HG03135 (cell line): ENCODE measurements around the gene LANCL2.
"Not testable (repeated sequence)": the region's sequence is repeated elsewhere in the genome, so short reads cannot be mapped to it uniquely, and the experiment has no call there.

Source experiments
- ATAC-seq: cut with Tn5 transposase; IDR thresholded peaks from one replicate; pipeline ENCODE4 v1.9.1; 2021; ENCODE audit warnings: mild to moderate bottlenecking, moderate library complexity; ENCODE audit not compliant: unreplicated experiment

The LANCL2 gene

DNA sequence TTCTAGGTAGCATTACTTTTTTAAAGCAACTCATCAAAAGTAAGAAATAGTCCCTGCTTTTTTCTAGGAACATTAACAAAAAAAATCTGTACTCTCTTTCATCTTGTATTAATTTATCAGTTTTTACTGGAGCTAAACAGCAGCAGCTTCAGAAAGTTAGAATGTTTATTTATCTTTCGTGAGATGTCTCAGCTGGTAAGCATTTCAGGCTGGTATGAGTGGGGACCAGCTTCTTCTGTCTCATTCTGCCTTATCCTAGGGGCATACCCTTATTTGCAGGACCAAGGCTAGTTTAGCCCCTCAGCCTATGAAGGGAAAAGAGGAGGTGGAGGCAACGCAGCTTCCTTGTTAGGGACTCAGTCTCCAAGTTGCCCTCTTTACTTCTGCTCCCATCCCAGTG lies 35.1 kb downstream of the LANCL2 start:
- no peak for ATAC-seq

DNA sequence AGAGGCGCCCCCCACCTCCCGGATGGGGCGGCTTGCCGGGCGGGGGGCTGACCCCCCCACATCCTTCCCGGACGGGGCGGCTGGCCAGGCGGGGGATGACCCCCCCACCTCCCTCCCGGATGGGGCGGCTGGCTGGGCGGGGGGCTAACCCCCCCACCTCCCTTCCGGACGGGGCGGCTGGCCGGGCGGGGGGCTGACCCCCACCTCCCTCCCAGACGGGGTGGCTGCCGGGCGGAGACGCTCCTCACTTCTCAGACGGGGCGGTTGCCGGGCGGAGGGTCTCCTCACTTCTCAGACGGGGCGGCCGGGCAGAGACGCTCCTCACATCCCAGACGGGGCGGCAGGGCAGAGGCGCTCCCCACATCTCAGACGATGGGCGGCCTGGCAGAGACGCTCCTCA lies 37.4 kb downstream of the LANCL2 start:
- not testable (repeated sequence) for ATAC-seq

DNA sequence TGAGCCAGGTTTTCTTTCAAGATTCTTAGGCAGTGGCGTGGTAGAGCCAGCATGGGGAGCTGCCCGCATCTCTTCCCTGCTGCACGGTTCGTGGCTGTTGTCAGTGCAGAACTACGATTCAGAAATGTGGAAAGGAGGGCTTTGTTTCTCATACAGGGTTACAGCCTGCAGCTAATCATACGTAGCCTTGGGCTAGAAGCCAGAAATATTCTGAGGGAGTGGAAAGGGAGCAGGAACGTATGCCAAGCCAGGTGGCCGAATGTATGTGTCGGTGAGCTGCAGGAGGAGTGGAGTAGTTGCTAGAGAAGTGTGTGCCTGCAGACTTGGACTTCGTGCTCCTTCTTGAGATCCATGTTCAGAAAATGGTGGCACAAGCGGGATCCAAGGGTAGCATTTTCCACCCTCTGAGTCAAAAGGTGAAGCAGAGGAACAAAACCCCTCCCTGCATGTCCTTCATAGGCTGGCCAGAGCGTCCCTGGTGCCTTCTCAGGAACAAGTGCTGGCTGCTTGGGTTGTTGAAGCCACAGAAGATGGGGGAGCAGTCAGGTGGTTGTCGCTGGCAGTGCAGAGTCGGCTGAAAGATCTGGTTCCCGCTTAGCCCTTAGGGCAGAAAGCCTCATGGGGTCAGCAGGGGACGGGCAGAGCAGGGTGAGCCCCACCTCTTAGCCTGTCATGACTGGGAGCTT lies 40.9 kb downstream of the LANCL2 start:
- no peak for ATAC-seq

DNA sequence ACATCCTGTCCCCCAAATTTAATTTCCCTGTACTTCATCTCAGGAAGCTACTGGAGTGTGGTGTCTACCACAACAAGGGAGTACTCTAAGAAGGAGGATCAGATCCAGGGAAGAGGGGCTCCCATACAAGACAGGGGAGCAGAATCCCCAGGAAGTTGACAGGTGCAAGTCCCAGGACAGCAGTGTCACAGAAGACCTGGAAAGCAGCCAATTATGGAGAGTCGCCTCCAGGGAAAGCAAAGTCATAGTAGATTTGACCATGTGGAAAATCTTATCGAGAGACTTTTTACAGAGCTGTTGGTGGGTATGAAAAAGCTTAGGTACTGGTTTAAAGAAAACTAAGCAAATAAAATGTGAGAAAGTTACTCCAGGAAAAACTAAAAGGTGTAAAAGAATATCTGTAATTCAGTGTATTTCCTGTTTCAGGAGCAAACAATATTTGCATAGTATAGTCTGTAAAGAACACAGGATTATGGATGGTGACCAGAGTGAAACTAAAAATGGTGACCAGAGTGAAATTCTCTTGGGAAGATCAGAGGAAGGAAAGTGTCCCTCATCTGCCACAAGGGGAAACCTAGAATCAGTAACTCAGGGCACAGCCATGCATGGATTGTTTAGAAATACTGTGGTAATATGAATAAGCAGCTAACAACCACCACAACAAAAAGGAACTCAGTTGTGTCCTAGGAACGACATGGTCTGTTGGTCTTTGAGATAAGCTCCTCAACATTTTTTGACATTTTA lies 44.5 kb downstream of the LANCL2 start:
- peak; percentile 51 for ATAC-seq

DNA sequence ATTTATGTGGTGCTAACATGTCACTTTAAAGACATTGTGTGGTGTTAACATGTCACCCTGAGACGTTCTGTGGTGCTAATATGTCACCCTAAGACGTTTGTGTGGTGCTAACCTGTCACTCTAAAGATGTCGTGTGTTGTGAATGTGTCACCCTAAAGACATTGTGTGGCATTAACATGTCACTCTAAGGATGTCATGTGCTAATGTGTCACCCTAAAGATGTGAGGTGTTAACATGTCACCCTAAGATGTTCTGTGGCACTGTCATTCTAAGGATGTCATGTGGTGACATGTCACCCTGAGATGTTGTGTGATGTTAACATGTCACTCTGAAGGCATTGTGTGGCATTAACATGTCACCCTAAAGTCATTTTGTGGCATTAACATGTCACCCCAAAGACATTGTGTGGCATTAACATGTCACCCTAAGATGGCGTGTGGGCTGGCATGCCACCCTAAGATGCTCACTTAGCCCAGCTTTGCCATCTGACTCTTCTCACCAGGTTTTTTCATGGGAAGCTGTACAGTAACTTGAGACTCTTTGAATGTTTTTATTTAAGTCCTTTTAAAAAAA lies 45.6 kb downstream of the LANCL2 start:
- no peak for ATAC-seq

DNA sequence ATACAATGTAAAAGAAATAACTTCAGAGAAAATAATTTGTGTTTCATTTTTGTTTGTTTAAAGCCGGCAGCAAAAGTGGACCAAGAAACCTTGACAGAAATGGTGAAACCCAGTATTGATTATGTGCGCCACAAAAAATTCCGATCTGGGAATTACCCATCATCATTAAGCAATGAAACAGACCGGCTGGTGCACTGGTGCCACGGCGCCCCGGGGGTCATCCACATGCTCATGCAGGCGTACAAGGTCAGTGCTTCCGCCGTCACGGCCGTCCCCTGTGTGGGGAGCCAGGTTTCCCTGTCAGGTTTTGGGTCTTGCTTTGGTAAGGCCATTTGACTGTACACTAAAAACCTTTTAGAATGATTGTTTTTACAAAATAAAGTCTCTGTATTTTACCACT lies 46.7 kb downstream of the LANCL2 start:
- no peak for ATAC-seq

DNA sequence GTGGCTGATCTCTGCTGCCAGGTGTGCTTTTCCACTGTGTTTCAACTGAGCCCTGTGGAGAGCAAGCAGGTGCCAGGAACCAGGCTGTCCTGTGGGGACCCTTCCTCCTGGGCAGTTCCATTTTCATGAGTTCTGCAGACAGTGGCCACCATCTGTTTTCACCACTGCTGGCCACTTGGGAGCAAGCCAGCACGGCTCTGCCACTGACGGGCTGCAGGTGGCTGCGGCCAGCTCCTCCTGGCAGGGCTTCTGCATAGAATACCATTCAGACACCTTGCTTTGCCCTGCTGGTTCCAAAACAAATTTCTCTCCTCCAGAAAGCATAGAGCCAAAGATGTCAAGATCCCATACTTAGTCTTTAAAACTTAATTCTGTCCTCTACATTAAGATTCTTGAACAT lies 48.3 kb downstream of the LANCL2 start:
- no peak for ATAC-seq

DNA sequence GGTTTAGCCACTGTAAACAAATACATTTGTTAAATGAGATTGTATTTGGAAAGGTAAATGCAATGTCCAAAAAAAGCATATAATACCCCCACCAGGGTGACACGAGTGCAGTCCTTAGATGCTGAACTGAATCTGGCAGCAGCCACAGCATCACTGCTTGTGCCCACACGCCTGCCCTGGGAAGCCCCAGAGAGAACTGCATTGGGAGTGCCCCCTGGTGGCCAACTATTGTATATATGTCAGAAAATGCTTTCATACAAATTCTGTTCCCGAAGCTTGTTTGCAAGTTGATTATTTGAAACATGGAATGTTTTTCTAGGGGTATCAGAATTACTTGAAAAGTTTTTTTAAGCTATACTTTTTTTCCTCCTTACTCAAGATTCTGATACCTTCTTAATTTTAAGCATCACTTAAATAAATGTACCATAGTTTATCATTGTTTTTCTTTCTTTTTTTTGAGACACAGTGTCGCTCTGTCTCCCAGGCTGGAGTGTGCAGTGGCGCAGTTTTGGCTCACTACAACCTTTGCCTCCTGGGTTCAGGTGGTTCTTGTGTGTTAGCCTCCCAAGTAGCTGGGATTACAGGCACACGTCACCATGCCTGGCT lies 50.1 kb downstream of the LANCL2 start:
- ATAC-seq = peak; percentile 93

DNA sequence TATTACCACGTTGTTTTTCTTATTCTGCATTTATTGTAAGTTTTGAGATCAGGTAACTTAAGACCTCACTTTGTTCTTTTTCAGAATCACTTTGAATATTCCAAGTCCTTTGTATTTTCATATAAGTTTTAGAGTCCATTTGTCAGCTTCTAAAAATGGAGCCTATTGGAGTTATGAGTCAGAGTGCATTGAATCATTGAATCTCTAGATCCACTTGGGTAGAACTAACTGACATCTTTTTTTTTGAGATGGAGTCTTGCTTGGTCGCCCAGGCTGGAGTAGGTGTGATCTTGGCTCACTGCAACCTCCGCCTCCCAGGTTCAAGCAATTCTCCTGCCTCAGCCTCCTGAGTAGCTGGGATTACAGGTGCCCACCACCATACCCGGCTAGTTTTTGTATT lies 52.3 kb downstream of the LANCL2 start:
- ATAC-seq = not testable (repeated sequence)

DNA sequence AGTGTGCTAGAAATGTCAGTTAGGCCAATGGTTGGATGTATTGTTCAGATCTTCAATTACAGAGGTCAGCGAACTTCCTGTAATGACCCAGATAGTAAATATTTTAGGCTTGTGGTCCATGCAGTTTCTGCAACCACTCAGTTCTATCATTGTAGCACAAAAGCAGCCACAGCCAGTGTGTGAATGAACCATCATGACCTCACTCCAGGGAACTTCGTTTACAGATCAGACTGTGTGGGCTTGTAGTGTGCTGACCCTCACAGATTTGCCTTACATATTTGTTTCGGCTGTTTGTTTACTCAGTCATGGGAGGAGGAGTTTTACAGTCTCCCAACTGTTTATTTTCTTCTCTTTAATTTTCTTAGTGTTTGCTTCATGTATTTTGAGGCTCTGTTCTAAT lies 55.4 kb downstream of the LANCL2 start:
- no peak for ATAC-seq

DNA sequence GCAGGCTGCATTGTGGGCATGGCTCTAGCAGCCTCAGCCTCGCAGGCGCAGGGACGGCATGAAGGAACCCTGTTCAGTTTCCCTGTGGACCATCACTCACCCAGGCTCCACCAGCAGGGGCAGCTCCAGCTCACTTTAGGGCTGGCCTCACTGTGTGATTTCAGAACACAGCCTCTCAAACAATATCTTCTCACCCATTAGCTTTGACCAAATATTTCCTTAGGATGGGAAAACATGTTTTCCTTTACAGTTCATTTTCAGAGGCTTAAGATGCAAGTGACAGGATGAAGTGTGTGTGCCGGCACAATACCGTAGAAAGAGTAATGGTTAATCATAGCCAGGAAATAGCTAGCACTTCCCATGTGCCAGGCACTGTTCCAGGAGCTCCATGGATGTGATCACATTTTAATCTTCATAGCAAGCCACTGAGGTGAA lies 58.2 kb downstream of the LANCL2 start:
- ATAC-seq = no peak

DNA sequence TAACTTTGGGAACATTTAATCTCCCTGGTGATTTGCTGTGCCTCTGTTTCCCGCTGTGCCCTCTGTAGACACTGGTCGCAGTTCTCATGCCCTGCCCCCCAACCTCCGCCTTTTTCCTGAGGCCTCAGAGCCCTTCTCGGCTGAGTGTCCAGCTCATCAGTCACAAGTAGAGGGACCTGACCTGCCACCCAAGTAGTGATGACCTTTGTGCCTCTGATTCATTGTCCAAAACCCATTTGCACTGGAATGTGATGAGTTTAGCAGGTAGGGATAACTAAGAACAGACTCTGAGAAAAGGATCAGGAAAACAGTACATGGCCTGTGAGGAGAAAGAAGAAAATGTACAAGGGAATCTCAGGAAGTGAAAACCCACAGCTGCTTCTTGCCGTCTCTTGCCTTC lies 58.8 kb downstream of the LANCL2 start:
- ATAC-seq = no peak

DNA sequence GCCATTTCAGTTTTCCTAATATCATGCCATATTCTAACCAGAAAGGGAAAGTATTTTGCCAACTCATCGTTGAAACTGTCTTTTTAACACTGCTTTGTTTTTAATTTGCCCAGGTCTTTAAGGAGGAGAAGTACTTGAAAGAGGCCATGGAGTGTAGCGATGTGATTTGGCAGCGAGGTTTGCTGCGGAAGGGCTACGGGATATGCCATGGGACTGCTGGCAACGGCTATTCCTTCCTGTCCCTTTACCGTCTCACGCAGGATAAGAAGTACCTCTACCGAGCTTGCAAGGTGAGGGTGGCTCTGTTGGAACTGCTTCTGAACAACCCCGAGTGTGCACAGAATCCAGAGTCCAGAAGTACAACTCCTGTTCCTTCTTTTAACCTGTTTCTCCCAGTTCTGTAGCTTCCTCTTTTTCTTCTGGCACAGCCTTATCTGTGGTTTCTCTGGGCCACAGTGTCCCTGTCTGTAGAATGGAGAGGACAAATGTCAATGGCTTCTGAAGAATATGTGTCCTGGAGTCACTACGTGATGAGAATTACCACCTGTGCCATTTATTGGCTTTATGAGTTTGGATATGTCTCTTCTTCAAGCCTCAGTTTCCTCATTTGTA lies 60.1 kb downstream of the LANCL2 start:
- no peak for ATAC-seq

DNA sequence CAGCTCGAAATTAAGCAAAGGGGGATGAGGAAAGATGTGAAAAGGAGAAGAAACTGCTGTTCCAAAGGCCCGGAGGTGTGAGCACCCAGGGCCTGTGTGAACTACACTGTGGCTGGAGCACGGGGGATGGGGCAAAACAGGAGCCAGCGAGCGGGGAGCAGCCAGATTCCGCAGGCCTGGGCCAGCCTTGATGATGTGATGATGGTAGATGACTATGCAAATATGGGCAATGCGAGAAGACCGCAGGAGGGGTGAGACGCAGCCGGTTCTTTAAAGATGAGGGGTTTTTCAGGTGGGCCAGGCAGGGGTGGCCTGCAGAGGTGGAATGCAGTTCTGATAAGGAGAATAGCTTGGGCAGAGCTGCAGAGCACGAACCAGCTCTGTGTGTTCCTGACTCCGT lies 61.5 kb downstream of the LANCL2 start:
- no peak for ATAC-seq

DNA sequence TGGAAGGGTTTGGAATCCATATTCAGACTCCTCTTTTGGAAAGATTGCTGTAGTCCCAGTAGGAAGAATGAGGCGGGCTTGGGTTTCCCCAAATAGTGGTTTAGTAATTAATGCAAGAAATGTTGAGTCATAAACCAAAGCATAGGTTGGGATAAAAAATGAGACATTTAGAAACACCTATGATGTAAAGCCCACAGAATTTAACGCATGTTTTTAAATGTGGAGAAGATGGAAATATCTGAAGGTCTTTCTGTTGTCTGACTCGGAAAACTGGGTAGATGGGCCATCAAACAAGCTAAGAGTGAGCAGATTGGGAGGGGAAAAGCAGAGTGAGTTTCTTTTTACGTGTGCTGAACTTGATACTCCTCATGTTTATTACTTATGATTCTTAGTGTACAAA lies 62.2 kb downstream of the LANCL2 start:
- no peak for ATAC-seq

DNA sequence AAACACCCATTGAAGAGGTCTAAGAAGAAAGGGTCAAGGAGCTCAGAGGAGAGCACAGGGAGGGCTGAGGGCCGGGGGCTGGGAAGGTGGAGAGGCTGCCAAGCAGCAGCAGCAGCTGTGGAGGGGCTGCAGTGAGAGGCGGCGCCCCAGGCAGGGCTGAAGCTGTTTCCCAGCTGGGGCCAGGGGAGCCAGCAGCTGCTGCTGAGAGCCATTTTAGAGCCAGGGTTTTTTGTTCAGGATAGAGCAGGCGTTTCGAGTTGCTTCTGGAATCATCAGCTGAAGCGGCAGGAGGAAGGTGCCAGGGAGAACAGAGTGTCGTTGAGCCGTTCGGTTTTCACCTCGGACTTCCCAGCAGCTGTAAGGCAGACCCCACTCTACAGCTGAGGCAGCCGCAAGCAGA lies 62.7 kb downstream of the LANCL2 start:
- no peak for ATAC-seq

DNA sequence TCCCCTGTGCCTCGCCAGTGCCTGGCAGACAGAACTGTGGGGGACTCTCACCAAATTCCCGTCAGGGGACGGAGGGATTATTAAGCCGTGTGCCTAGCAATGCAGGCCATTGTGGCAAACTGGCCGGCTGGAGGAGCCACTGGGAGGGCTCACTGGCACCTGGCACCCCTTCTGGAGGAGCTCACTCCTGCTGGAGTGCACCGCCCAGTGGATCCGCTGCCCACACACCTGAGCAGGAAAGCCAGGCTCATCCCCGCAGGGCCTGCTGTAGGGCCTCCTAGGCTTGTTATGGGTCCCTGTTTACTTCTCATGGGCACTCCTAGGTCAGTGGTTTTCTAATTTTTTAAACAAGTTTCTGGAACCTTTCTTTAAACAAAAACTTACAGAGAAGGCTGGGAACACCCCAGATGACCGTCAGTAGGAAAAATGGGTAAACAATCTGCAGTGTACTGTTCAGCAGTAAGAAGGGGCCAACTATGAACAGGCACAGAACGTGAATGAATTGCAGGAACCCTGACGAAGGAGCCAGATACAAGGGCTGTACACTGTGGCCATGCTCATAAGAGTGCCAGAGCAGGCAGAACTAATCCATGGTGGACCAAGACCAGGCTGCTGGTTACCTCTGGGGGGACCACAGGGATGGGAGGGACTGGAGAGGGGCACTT lies 64.8 kb downstream of the LANCL2 start:
- no peak for ATAC-seq

DNA sequence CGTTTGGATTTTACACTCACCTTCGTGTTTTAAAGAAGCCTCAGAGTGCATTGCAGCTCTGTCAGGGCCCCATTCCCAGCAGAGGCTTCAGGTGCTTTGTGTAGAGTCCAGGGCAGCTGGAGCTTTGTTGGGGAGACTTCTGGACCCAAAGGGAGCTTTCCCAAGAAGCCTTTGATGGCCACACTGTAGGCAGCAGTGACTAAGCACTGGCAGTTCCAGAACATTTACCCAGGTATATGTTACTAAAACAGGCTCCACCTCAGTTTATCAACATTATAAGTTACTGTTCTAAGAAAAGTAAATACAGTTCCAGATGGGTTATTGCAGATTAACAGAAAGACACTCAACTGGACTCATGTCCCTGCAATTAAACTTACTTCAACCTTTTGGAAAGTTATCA lies 66.8 kb downstream of the LANCL2 start:
- ATAC-seq = no peak

DNA sequence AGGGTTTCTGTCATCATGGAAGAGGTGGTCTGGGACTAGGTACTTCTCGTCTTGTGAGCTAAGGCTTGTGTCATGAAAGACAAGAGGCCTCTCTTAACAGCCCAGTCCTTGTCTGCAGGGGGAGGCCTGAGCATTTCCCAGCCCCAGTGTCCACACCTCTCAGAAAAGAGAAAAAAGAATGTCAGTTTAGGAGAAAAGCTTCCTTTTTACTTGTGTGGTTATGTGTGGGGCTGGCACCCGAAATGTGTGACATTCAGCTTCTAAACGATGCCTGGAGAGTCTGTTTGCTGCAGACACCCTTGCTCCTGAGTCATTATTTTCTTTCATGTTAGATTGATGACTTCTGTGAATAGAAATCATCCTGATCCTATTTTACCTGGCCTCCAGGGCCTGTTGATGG lies 67.4 kb downstream of the LANCL2 start:
- no peak for ATAC-seq

DNA sequence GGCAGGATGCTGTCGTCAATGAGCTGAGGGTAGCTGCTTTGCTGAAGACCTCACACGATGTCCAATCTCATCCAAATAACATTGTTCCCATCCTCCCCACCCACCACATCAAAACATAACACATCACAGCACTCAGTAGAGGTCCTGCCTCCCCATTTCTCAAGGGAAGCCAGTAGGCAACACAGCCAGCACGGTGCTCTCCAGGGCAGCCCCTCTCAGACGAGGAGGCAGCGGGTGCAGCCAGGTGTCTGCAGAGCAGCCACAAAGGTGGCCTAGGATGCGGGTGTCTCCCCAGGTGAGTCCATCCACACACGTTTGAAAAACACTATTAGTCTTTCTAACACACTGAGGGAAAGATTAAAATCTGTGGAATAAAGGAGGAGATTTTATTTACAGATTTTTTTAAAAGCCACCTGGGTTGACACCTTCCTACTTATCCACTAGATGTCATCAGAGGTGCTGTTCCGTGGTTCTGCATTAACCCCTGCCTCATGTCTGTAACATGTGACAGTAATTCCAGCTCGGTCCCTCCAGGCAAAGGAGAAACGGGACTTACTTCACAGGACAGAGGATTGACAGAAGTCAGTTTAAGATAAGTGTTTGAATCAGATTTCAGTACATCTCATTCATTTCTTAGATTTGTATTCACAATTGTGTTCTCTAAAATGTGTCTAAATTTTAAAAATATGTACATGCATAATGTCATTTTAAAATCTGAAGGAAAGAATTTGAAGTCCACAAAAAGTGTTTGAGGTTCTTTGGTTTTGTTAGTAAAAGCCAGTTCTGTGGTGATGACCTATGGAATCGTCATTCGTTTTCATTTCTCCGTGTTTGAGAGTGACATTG lies 68.0 kb downstream of the LANCL2 start:
- ATAC-seq = no peak
